ENCODE results near the gene NCK1.

The NCK1 gene

DNA sequence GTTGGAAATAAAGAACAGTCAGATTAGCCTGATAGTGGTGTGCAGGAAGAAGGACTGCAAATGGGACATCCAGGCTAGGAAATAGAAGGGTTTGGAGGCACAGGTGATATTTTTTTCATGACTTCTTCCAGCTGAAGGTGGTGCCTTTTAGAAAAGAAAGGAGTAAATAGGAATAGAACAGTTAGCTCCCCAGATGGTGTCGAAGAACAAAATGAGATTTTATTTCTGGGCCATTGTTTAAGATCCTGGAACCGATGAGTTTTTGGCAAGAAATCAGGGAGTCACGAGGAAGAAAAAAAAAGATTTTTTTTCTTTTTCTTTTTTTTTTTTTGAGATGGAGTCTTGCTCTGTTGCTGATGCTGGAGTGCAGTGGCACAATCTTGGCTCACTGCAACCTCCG is 9.8 kb upstream of the NCK1 start:
- Histone ChIP-seq H3K4me1 (ENCODE audit: insufficient read depth, low read length, severe bottlenecking) (no peaks in the 10 kb centered on the region), H3K27me3 (ENCODE audit: insufficient read depth, low read length) (no peaks in the 10 kb centered on the region), H3K36me3 (ENCODE audit: insufficient read depth, low read length) (peaks cover 33% of the 10 kb centered on the region), H3K4me3 (ENCODE audit: low read depth, low read length, poor library complexity, severe bottlenecking) (no peak overlapping the region), H3F3A (ENCODE audit: insufficient read depth, low read length) (no peaks in the 10 kb centered on the region), H3K79me2 (ENCODE audit: insufficient read depth, low read length) (peaks cover 26% of the 10 kb centered on the region; the same call in 1 of the 2 replicates), H3K9me3 (ENCODE audit: low read length) (peaks cover 13% of the 10 kb centered on the region), H3K4me2 (ENCODE audit: low read length) (no peak overlapping the region), H3K9ac (ENCODE audit: low read length) (no peak overlapping the region), H3K9me2 (ENCODE audit: low read depth, low read length) (no peaks in the 10 kb centered on the region), H3K27ac (ENCODE audit: low read depth, low read length, poor library complexity, severe bottlenecking) (no peak overlapping the region), H2AFZ (ENCODE audit: low read length) (no peak overlapping the region), H4K20me1 (ENCODE audit: insufficient read depth, low read length) (no peaks in the 10 kb centered on the region)
- no peak for TF ChIP-seq EZH2 (IDR thresholded peaks at IDR 0.05; ENCODE audit: borderline replicate concordance, low read length)
- TF ChIP-seq, protein P1, sequence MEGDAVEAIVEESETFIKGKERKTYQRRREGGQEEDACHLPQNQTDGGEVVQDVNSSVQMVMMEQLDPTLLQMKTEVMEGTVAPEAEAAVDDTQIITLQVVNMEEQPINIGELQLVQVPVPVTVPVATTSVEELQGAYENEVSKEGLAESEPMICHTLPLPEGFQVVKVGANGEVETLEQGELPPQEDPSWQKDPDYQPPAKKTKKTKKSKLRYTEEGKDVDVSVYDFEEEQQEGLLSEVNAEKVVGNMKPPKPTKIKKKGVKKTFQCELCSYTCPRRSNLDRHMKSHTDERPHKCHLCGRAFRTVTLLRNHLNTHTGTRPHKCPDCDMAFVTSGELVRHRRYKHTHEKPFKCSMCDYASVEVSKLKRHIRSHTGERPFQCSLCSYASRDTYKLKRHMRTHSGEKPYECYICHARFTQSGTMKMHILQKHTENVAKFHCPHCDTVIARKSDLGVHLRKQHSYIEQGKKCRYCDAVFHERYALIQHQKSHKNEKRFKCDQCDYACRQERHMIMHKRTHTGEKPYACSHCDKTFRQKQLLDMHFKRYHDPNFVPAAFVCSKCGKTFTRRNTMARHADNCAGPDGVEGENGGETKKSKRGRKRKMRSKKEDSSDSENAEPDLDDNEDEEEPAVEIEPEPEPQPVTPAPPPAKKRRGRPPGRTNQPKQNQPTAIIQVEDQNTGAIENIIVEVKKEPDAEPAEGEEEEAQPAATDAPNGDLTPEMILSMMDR (IDR thresholded peaks at IDR 0.05; ENCODE audit: low read length): no peak

DNA sequence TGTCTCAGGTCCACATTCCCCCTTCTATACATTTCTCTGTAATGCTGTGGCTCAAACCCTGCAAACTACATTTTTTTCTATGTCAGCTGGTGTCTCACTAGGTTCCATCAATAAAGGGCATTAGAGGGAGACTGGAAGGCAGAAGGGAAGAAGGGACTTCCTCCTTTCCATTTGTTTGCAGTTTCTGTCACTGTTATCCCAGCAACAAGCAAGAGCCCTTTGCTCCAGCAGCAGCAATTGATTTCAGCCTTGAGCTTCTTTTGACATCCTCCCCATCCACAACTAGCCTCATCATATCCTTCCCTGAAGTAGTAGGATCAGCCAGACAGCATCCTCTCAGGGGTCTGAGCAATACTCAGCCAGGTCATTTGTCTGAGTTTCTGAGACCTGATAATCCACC is 5.3 kb upstream of the NCK1 start:
- no peaks in the 10 kb centered on the region for H3K9me2 ChIP-seq (ENCODE audit: low read depth, low read length)
- no peak overlapping the region for H3K4me3 ChIP-seq (ENCODE audit: low read depth, low read length, poor library complexity, severe bottlenecking)
- TF ChIP-seq EZH2 (IDR thresholded peaks at IDR 0.05; ENCODE audit: borderline replicate concordance, low read length): no peak
- TF ChIP-seq, protein P1 (IDR thresholded peaks at IDR 0.05; ENCODE audit: low read length): no peak
- H3K27ac ChIP-seq (ENCODE audit: low read depth, low read length, poor library complexity, severe bottlenecking): no peak overlapping the region
- no peaks in the 10 kb centered on the region for H3F3A ChIP-seq (ENCODE audit: insufficient read depth, low read length)
- H3K4me1 ChIP-seq (ENCODE audit: insufficient read depth, low read length, severe bottlenecking): peaks cover 18% of the 10 kb centered on the region
- peaks cover 14% of the 10 kb centered on the region for H3K9me3 ChIP-seq (ENCODE audit: low read length)
- H2AFZ ChIP-seq (ENCODE audit: low read length): no peak overlapping the region
- H3K27me3 ChIP-seq (ENCODE audit: insufficient read depth, low read length): no peaks in the 10 kb centered on the region
- no peaks in the 10 kb centered on the region for H4K20me1 ChIP-seq (ENCODE audit: insufficient read depth, low read length)
- no peak overlapping the region for H3K9ac ChIP-seq (ENCODE audit: low read length)
- H3K4me2 ChIP-seq (ENCODE audit: low read length): no peak overlapping the region
- peaks cover 31% of the 10 kb centered on the region; the same call in 1 of the 2 replicates for H3K79me2 ChIP-seq (ENCODE audit: insufficient read depth, low read length)
- H3K36me3 ChIP-seq (ENCODE audit: insufficient read depth, low read length): peaks cover 52% of the 10 kb centered on the region

DNA sequence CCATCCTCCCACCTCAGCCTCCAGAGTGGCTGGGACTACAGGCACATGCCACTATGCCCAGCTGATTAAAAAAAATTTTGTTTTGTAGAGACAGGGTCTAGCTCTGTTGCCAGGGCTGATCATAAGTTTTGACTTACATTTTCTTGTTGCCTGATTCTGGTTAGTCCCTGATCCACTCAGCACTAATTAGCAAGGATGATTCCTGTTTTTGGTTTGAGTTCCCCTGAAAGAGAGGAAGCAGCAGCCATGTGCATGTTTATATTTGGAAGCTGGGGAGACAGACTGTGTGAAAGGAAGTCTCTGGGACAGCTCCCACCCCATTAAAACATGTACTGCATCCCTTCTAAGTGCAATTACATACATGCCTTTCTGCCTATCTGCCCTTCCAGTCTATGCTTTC is 3.6 kb upstream of the NCK1 start:
- Histone ChIP-seq H3K79me2 (ENCODE audit: insufficient read depth, low read length) (peaks cover 37% of the 10 kb centered on the region), H3K4me2 (ENCODE audit: low read length) (no peak overlapping the region)
- TF ChIP-seq EZH2 (IDR thresholded peaks at IDR 0.05; ENCODE audit: borderline replicate concordance, low read length): no peak
- TF ChIP-seq, protein P1 (IDR thresholded peaks at IDR 0.05; ENCODE audit: low read length): no peak

More for the DNA sequence above, 3.6 kb upstream of the NCK1 start:
- Histone ChIP-seq H3K36me3 (ENCODE audit: insufficient read depth, low read length) (peaks cover 52% of the 10 kb centered on the region), H3F3A (ENCODE audit: insufficient read depth, low read length) (no peaks in the 10 kb centered on the region), H3K9me3 (ENCODE audit: low read length) (peaks cover 14% of the 10 kb centered on the region), H3K27me3 (ENCODE audit: insufficient read depth, low read length) (no peaks in the 10 kb centered on the region), H3K9me2 (ENCODE audit: low read depth, low read length) (no peaks in the 10 kb centered on the region), H3K27ac (ENCODE audit: low read depth, low read length, poor library complexity, severe bottlenecking) (no peak overlapping the region), H3K9ac (ENCODE audit: low read length) (no peak overlapping the region), H3K4me1 (ENCODE audit: insufficient read depth, low read length, severe bottlenecking) (peaks cover 20% of the 10 kb centered on the region), H3K4me3 (ENCODE audit: low read depth, low read length, poor library complexity, severe bottlenecking) (no peak overlapping the region), H4K20me1 (ENCODE audit: insufficient read depth, low read length) (no peaks in the 10 kb centered on the region), H2AFZ (ENCODE audit: low read length) (no peak overlapping the region)
